CD8-positive, alpha-beta memory T cell (primary cell): ENCODE measurements around the gene ERG. TPM values are rescaled to one million over a fixed set of nuclear protein-coding genes. Genes with fewer than 3 reads are reported as not detected.

ENCODE experiments used
- CTCF ChIA-PET: fragments of 350-600 bp; sonication (Branson Sonifier 250); formaldehyde crosslinking; loops from one replicate; lab custom pipeline; 2021; ENCODE audit warnings: antibody characterized with exemption; lab: Charles Lee
- POLR2A ChIA-PET: fragments of 350-600 bp; sonication (Branson Sonifier 250); formaldehyde crosslinking; loops from one replicate; lab custom pipeline; 2021; ENCODE audit warnings: antibody characterized with exemption; lab: Charles Lee
- DNase-seq, 5 donors: peaks; one replicate each; pipeline versions ENCODE4 v3.0.0 to v3.0.0-alpha.2; 2020 to 2022; ENCODE audit warnings: mixed read lengths in 1 of 5
- H3K27ac ChIP-seq: one replicate; pipeline ENCODE4 v1.7.0; 2013; ENCODE audit warnings: low read depth, mild to moderate bottlenecking, low read length, moderate library complexity
- H3K27me3 ChIP-seq: 2 replicates; pipeline ENCODE4 v1.7.0; 2013; ENCODE audit warnings: low read length, mild to moderate bottlenecking; ENCODE audit not compliant: insufficient read depth, poor library complexity, severe bottlenecking
- H3K36me3 ChIP-seq: 2 replicates; pipeline ENCODE4 v1.7.0; 2013; ENCODE audit warnings: mild to moderate bottlenecking, low read length, moderate library complexity; ENCODE audit not compliant: insufficient read depth
- H3K4me1 ChIP-seq: 2 replicates; pipeline ENCODE4 v1.7.0; 2013; ENCODE audit warnings: mild to moderate bottlenecking, low read length, moderate library complexity; ENCODE audit not compliant: insufficient read depth
- H3K4me3 ChIP-seq: 2 replicates; pipeline ENCODE4 v1.7.0; 2013; ENCODE audit warnings: mild to moderate bottlenecking, low read length
- H3K9me3 ChIP-seq: 2 replicates; pipeline ENCODE4 v1.7.0; 2013; ENCODE audit warnings: mild to moderate bottlenecking, low read length
- H3K27ac Mint-ChIP-seq, 8 donors: one replicate each; pipeline ENCODE4 v1.8.0; 2020 to 2021; ENCODE audit warnings: mixed read lengths in 8 of 8, mild to moderate bottlenecking in 6 of 8, inconsistent platforms in 3 of 8, moderate library complexity in 3 of 8
- H3K27me3 Mint-ChIP-seq, 2 donors: one replicate each; pipeline ENCODE4 v1.8.0; 2020 to 2021; ENCODE audit warnings: mixed read lengths in 2 of 2, mild to moderate bottlenecking in 1 of 2, moderate library complexity in 1 of 2
- H3K36me3 Mint-ChIP-seq, 3 donors: one replicate each; pipeline ENCODE4 v1.8.0; 2020 to 2021; ENCODE audit warnings: mixed read lengths in 3 of 3, inconsistent platforms in 1 of 3, mild to moderate bottlenecking in 1 of 3
- H3K4me1 Mint-ChIP-seq, 3 donors: one replicate each; pipeline ENCODE4 v1.8.0; 2020 to 2021; ENCODE audit warnings: mixed read lengths in 3 of 3, inconsistent platforms in 1 of 3, mild to moderate bottlenecking in 1 of 3
- H3K4me3 Mint-ChIP-seq, 7 donors: one replicate each; pipeline ENCODE4 v1.8.0; 2020 to 2021; ENCODE audit warnings: mixed read lengths in 7 of 7, mild to moderate bottlenecking in 6 of 7, moderate library complexity in 4 of 7, inconsistent platforms in 2 of 7
- H3K9me3 Mint-ChIP-seq, 5 donors: one replicate each; pipeline ENCODE4 v1.8.0; 2020 to 2022; ENCODE audit warnings: mixed read lengths in 5 of 5, mild to moderate bottlenecking in 3 of 5, moderate library complexity in 2 of 5, inconsistent platforms in 1 of 5
- polyA plus RNA-seq: library from polyadenylated mRNA; unstranded; fragments of 300-500 nt; fragmentation: Illumina TruSeq; gene quantifications from one replicate; pipeline ENCODE4 v1.2.3, GENCODE V29; 2021
- total RNA-seq, 2 experiments: library from RNA; stranded (reverse); gene quantifications; one replicate each; pipeline ENCODE4 v1.2.3, GENCODE V29; 2021

Gene ERG
- total and polyA plus RNA-seq, 3 experiments from 2014 or later: not detected

GRCh38 chr21:38527737-38528136, 29.5 kb upstream of the ERG start:
- CTCF ChIA-PET: no interaction called here
- Mint-ChIP-seq H3K4me3 (no peak overlapping the region), H3K36me3 (no peaks in the 10 kb centered on the region), H3K27ac (no peak overlapping the region), H3K27me3 (peaks cover 0 to 3% of the 10 kb centered on the region in 2 donors), H3K4me1 (no peaks in the 10 kb centered on the region), H3K9me3 (no peaks in the 10 kb centered on the region)
- H3K9me3 ChIP-seq: no peaks in the 10 kb centered on the region
- POLR2A ChIA-PET: no interaction called here
- H3K27me3 ChIP-seq: no peaks in the 10 kb centered on the region
- no peaks in the 10 kb centered on the region for H3K36me3 ChIP-seq
- DNase-seq: no peak
- no peak overlapping the region for H3K27ac ChIP-seq
- H3K4me3 ChIP-seq: no peak overlapping the region
- no peaks in the 10 kb centered on the region for H3K4me1 ChIP-seq

GRCh38 chr21:38525454-38525853, 27.2 kb upstream of the ERG start:
- no peaks in the 10 kb centered on the region for H3K9me3 ChIP-seq
- no peak overlapping the region for H3K4me3 ChIP-seq
- no peak overlapping the region for H3K4me3 Mint-ChIP-seq
- H3K27ac ChIP-seq: no peak overlapping the region
- POLR2A ChIA-PET: no interaction called here
- H3K27ac Mint-ChIP-seq: no peak overlapping the region
- H3K4me1 ChIP-seq: no peaks in the 10 kb centered on the region
- DNase-seq: no peak
- no peaks in the 10 kb centered on the region for H3K4me1 Mint-ChIP-seq
- no peaks in the 10 kb centered on the region for H3K27me3 ChIP-seq
- no peaks in the 10 kb centered on the region for H3K9me3 Mint-ChIP-seq
- H3K36me3 Mint-ChIP-seq: no peaks in the 10 kb centered on the region
- peaks cover 0 to 7% of the 10 kb centered on the region in 2 donors for H3K27me3 Mint-ChIP-seq
- CTCF ChIA-PET: no interaction called here
- H3K36me3 ChIP-seq: no peaks in the 10 kb centered on the region

- no peaks in the 10 kb centered on the region for H3K4me1 ChIP-seq
- ChIA-PET CTCF (no interaction called here), POLR2A (no interaction called here)
- Mint-ChIP-seq H3K36me3 (no peaks in the 10 kb centered on the region), H3K9me3 (no peaks in the 10 kb centered on the region), H3K27me3 (peaks cover 0 to 8% of the 10 kb centered on the region in 2 donors), H3K27ac (no peak overlapping the region), H3K4me1 (no peaks in the 10 kb centered on the region), H3K4me3 (no peak overlapping the region)
- no peaks in the 10 kb centered on the region for H3K27me3 ChIP-seq
- H3K9me3 ChIP-seq: no peaks in the 10 kb centered on the region
- no peak overlapping the region for H3K4me3 ChIP-seq
- no peak overlapping the region for H3K27ac ChIP-seq
- H3K36me3 ChIP-seq: no peaks in the 10 kb centered on the region
- no peak for DNase-seq
Observed at GRCh38 chr21:38524168-38525153, 26.2 kb upstream of the ERG start.

GRCh38 chr21:38520511-38520910, 22.2 kb upstream of the ERG start:
- H3K27ac ChIP-seq: no peak overlapping the region
- no peak overlapping the region for H3K27ac Mint-ChIP-seq
- H3K27me3 Mint-ChIP-seq: peaks cover 2 to 13% of the 10 kb centered on the region in 2 donors
- H3K9me3 ChIP-seq: no peaks in the 10 kb centered on the region
- H3K4me3 Mint-ChIP-seq: no peak overlapping the region
- H3K4me1 Mint-ChIP-seq: no peaks in the 10 kb centered on the region
- CTCF ChIA-PET: no interaction called here
- H3K9me3 Mint-ChIP-seq: no peaks in the 10 kb centered on the region
- no peak overlapping the region for H3K4me3 ChIP-seq
- no peaks in the 10 kb centered on the region for H3K27me3 ChIP-seq
- no peaks in the 10 kb centered on the region for H3K4me1 ChIP-seq
- no peaks in the 10 kb centered on the region for H3K36me3 ChIP-seq
- no peaks in the 10 kb centered on the region for H3K36me3 Mint-ChIP-seq
- DNase-seq: no peak
- POLR2A ChIA-PET: no interaction called here

GRCh38 chr21:38511662-38512243, 13.5 kb upstream of the ERG start:
- Histone ChIP-seq H3K27me3 (no peaks in the 10 kb centered on the region), H3K27ac (no peak overlapping the region), H3K4me1 (no peaks in the 10 kb centered on the region), H3K9me3 (no peaks in the 10 kb centered on the region), H3K36me3 (no peaks in the 10 kb centered on the region), H3K4me3 (no peak overlapping the region)
- ChIA-PET CTCF (no interaction called here), POLR2A (no interaction called here)
- peaks cover 2 to 12% of the 10 kb centered on the region in 2 donors for H3K27me3 Mint-ChIP-seq
- no peak overlapping the region for H3K27ac Mint-ChIP-seq
- DNase-seq: no peak
- H3K9me3 Mint-ChIP-seq: peaks cover 0 to 2% (median 0%) of the 10 kb centered on the region in 5 donors
- H3K4me3 Mint-ChIP-seq: no peak overlapping the region
- H3K36me3 Mint-ChIP-seq: no peaks in the 10 kb centered on the region
- H3K4me1 Mint-ChIP-seq: peaks cover 0 to 2% (median 2%) of the 10 kb centered on the region in 3 donors

- H3K27ac ChIP-seq: no peak overlapping the region
- H3K4me1 ChIP-seq: no peaks in the 10 kb centered on the region
- H3K4me3 Mint-ChIP-seq: no peak overlapping the region
- H3K9me3 Mint-ChIP-seq: peaks cover 0 to 2% (median 0%) of the 10 kb centered on the region in 5 donors
- peaks cover 0 to 6% (median 5%) of the 10 kb centered on the region in 3 donors for H3K4me1 Mint-ChIP-seq
- ChIA-PET CTCF (no interaction called here), POLR2A (no interaction called here)
- no peaks in the 10 kb centered on the region for H3K9me3 ChIP-seq
- DNase-seq: no peak
- H3K27ac Mint-ChIP-seq: no peak overlapping the region
- H3K4me3 ChIP-seq: no peak overlapping the region
- H3K36me3 ChIP-seq: no peaks in the 10 kb centered on the region
- H3K27me3 Mint-ChIP-seq: peaks cover 2 to 12% of the 10 kb centered on the region in 2 donors
- H3K27me3 ChIP-seq: no peaks in the 10 kb centered on the region
- no peaks in the 10 kb centered on the region for H3K36me3 Mint-ChIP-seq
Observed at GRCh38 chr21:38511198-38511597, 12.9 kb upstream of the ERG start.

GRCh38 chr21:38507374-38507942, 9.2 kb upstream of the ERG start:
- H3K27ac Mint-ChIP-seq: no peak overlapping the region
- H3K36me3 ChIP-seq: no peaks in the 10 kb centered on the region

More at GRCh38 chr21:38507374-38507942, 9.2 kb upstream of the ERG start:
- Mint-ChIP-seq H3K36me3 (no peaks in the 10 kb centered on the region), H3K4me3 (no peak overlapping the region), H3K4me1 (peaks cover 0 to 6% (median 6%) of the 10 kb centered on the region in 3 donors), H3K9me3 (peaks cover 0 to 2% (median 0%) of the 10 kb centered on the region in 5 donors), H3K27me3 (peaks cover 6 to 26% of the 10 kb centered on the region in 2 donors)
- ChIA-PET POLR2A (no interaction called here), CTCF (no interaction called here)
- Histone ChIP-seq H3K27me3 (no peaks in the 10 kb centered on the region), H3K4me3 (no peak overlapping the region), H3K4me1 (no peaks in the 10 kb centered on the region), H3K27ac (no peak overlapping the region), H3K9me3 (no peaks in the 10 kb centered on the region)
- no peak for DNase-seq
